ENCODE measurements around the gene SDR42E2.
"Not testable (repeated sequence)": the region's sequence is repeated elsewhere in the genome, so short reads cannot be mapped to it uniquely, and the experiment has no call there.

The SDR42E2 gene

DNA sequence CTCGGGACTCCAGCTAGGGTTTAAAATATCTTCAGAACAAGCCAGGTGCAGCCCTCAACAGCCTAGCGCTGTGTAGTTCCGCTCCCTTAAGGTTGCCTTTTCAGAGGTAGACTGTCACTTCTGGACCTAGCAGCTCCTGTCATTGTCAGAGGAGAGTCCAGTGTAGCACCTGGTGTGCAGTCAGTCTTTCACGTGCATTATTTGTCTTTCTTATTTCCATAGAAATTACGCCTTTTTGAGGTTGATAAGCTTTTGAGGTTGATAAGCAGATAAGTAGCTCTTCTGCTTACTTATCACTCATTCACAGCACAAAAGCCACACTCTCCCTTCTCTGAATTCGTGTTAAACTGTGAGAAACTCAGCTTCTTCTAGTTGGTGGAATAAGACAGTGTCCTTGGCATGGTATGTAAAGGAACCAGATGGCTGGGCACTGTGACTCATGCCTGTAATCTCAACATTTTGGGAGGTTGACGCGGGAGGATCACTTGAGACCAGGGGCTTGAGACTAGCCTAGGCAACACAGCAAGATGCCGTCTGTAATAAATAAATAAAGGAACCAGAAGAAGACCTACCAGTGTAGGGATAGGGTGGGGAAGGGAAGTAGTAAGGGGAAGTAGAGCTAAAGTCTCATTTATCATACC lies 54.0 kb downstream of the SDR42E2 start:
- no peak for DNase-seq

DNA sequence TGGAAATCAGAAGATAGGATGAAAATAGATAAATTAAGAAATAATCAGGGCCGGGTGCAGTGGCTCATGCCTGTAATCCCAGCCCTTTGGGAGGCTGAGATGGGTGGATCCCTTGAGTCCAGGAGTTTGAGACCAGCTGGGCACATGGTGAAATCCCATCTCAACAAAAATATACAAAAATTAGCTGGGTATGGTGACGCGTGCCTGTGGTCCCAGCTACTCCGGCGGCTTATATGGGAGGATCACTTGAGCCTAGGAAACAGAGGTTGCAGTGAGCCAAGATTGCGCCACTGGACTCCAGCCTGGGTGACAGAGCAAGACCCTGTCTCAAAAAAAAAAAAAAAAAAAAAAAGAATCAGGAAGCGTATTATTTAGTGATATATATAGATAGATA lies 54.5 kb downstream of the SDR42E2 start:
- DNase-seq, result not testable (repeated sequence)

GRCh38 chr16:22217890-22218730 lies 55.8 kb downstream of the SDR42E2 start:
- DNase-seq, result peak in 1 of 2 experiments; percentile 27

- DNase-seq, result no peak
These were observed 57.2 kb downstream of the SDR42E2 start for GRCh38 chr16:22219389-22220068.

DNA sequence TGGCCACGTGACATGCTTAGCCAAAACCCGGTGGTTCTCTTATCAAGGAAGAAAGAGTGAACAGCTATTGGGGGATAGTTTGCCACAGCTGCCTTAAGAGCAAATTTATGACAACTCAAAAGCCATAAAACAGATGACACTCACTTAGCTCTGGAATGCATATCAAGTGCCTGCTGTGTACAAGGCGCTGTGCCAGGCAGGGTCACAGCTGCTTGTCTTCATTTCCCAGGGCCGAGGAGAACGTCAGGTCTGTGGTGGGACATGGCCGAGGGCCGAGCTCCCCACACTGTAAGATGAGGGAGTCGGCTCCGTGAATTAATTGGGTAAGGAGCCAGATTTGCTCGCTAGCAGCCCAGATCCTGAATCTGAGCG lies 57.7 kb downstream of the SDR42E2 start:
- no peak for DNase-seq

- no peak for DNase-seq
These were observed 58.4 kb downstream of the SDR42E2 start for GRCh38 chr16:22220714-22221113.

DNA sequence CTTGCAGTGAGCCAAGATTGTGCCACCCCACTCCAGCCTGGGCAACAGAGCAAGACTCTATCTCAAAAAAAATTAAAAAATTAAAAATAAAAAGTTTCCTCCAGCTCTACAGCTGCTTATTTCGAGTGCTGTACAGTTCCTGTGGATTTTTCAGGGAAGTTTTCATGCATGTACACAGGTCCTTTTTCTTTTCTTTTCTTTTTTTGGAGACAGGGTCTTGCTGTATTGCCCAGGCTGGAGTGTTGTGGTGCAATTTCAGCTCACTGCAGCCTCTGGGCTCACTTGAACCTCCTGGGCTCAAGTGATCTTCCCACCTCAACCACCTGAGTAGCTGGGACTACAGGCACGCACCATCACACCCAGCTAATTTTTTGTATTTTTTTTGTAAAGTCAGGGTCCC lies 59.7 kb downstream of the SDR42E2 start:
- DNase-seq, result no peak

GRCh38 chr16:22222998-22223397 lies 60.7 kb downstream of the SDR42E2 start:
- DNase-seq, result no peak

DNA sequence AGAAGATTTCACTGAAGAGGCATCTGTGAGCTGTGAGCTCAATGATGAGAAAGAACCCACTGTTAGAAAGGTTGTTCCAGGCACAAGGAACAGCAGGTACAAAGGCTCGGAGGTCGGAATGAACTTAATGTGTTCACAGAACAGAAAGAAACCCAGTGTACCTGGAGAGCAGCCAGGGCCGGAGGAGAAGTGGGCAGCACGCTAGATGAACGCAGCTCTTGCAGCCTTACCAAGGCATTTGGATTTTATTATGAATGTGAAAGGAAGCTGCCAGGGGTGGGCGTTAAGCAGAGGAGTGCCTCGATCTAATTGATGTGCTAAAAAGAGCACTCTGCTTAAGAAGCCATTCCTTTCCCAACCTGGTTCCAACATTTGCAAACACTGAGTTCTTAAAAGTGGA lies 62.8 kb downstream of the SDR42E2 start:
- no peak for DNase-seq

DNA sequence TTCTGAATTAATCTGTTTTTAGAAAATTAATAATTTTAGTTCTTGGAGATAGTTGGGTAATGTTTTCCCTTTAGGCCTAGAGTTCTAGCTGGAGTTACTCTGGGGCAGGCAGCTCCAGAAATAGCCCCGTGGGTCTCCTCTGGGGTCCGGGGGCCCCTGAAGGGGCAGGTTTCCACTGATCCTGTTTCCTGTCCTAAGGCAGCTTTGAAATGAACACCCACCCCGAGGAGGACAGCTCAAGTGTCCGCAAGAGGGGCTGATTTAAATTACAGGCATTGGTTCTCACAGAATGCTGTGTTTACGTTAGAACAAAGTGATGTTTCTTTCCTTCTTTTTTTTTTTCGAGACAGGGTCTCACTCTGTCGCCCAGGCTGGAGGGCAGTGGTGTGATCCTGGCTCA lies 67.6 kb downstream of the SDR42E2 start:
- DNase-seq, result no peak

DNA sequence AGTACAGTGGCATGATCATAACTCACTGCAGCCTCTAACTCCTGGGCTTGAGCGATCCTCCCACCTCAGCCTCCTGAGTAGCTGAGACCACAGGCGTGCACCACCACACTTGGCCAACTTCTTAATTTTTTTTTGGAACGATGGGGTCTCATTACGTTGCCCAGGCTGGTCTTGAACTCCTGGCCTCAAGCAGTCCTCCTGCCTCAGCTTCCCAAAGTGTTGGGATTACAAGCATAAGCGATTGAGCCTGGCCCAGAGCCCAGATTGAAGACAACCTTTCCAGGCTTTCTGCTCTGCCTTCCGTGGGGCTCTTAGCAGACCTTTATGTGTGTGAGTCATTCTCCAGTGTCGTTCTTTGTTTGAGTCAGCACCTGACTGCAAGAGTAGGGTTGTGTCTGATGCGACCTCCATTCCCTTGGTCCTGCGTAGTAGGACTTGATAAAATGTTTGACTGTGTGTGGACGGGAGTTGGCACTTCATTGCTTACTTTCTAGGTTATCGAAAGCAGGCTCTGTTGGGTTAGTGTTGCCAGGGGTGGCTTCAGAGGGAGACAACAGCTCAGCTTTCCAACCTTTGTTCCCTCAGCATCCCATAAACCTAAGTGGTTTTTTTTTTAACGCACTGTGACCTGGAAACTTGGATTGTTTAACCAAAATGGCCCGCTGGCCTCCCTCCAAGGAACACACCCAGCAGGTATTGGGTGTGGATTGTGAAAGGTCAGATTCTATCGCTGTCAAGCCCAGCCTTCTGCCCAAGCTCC lies 70.2 kb downstream of the SDR42E2 start:
- peak; percentile 24 to 52 for DNase-seq

DNA sequence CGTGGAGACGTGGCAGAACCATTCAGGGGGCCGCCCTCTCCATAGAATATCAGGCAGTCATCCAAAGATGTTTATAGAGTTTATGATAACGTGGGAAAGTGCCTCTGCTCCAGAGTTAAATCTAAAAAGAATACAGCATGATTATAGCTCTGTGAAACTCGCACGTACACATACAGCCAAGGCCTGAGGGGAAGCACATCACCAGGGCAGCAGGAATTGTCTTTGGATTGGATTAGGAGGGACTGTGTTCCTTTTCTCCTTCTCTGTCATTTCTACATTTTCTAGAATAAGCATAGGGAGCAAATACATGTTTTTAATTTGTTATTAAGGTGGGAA lies 70.7 kb downstream of the SDR42E2 start:
- DNase-seq, result no peak

GRCh38 chr16:22235839-22236745 lies 73.8 kb downstream of the SDR42E2 start:
- no peak for DNase-seq

DNA sequence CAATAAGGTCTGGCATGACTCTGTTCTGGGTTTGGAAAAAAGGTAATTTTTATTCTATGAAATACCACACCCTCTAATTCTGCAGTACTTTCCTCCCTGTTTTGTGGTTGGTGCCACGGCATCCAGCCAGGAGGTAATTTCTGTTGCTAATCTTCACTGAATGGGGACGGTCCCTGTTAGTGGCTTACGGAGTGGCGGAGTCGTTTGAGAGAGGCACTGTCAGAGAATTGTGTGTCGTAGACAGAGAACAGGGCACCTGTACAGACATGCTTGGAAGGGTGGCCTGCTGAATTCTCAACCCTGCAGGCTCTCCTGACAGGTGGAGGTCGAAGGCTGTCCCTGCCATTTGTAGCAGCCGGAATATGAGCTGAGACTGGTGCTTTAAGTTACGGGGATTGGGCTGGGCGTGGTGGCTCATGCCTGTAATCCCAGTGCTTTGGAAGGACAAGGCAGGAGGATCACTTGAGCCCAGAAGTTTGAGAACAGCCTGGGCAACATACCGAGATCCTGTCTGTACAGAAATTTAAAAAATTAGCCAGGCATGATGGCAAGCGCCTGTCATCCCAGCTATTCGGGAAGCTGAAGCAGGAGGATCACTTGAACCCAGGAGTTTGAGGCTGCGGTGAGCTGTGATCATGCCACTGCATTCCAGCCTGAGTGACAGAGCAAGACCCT lies 77.0 kb downstream of the SDR42E2 start:
- no peak for DNase-seq

- no peak for DNase-seq
These were observed 77.9 kb downstream of the SDR42E2 start for GRCh38 chr16:22240023-22240710.
